Measurements from ENCODE around the gene CHERP. TPM values are rescaled to one million over a fixed set of nuclear protein-coding genes. Genes with fewer than 3 reads are reported as not detected.
A peak's percentile ranks its signal among the peaks of the same experiment; 100 is the strongest.

Gene CHERP
- polyA plus RNA-seq, 1 experiment, result 4.0 TPM

- POLR2A ChIA-PET, result no interaction called here
- no peak for DNase-seq (ENCODE audit: low read depth)
Measured at GRCh38 chr19:16585094-16585801, 43.0 kb upstream of the CHERP start.

GRCh38 chr19:16584248-16585093 is 42.2 kb upstream of the CHERP start:
- POLR2A ChIA-PET, result no interaction called here

More at GRCh38 chr19:16585094-16585801, 43.0 kb upstream of the CHERP start:
- Histone ChIP-seq H3K36me3 (ENCODE audit: control insufficient read depth, insufficient read depth, low read length) (no peaks in the 10 kb centered on the region; the same call in none of the 2 replicates), H3K4me3 (ENCODE audit: low read depth, low read length) (no peak overlapping the region), H3K27me3 (ENCODE audit: control insufficient read depth, insufficient read depth, low read length) (no peaks in the 10 kb centered on the region)
- CTCF ChIA-PET, result no interaction called here
- no peak for TF ChIP-seq CTCF (IDR thresholded peaks at IDR 0.05; ENCODE audit: insufficient read depth, low read depth, low read length)

GRCh38 chr19:16582486-16583261 is 40.4 kb upstream of the CHERP start:
- CTCF ChIA-PET, result no interaction called here
- no peak for DNase-seq (ENCODE audit: low read depth)
- Histone ChIP-seq H3K27me3 (ENCODE audit: control insufficient read depth, insufficient read depth, low read length) (no peaks in the 10 kb centered on the region), H3K36me3 (ENCODE audit: control insufficient read depth, insufficient read depth, low read length) (peaks cover 4% of the 10 kb centered on the region), H3K4me3 (ENCODE audit: low read depth, low read length) (no peak overlapping the region)
- no peak for TF ChIP-seq CTCF (IDR thresholded peaks at IDR 0.05; ENCODE audit: insufficient read depth, low read depth, low read length)
- POLR2A ChIA-PET, result interaction anchor here (0.6 kb wide), 1 partner anchor 46 kb away, joined by 3 read pairs; no protein-coding TSS in a partner anchor

More at GRCh38 chr19:16584248-16585093, 42.2 kb upstream of the CHERP start:
- Histone ChIP-seq H3K27me3 (ENCODE audit: control insufficient read depth, insufficient read depth, low read length) (no peaks in the 10 kb centered on the region), H3K36me3 (ENCODE audit: control insufficient read depth, insufficient read depth, low read length) (no peaks in the 10 kb centered on the region; the same call in none of the 2 replicates), H3K4me3 (ENCODE audit: low read depth, low read length) (no peak overlapping the region)
- peak; percentile 39 for DNase-seq (ENCODE audit: low read depth)
- TF ChIP-seq CTCF (IDR thresholded peaks at IDR 0.05; ENCODE audit: insufficient read depth, low read depth, low read length), result no peak
- CTCF ChIA-PET, result interaction anchor here (0.9 kb wide), 1 partner anchor 11 kb away, joined by 3 read pairs; no protein-coding TSS in a partner anchor

GRCh38 chr19:16581971-16582343 is 39.7 kb upstream of the CHERP start:
- ChIA-PET POLR2A (interaction anchor here (0.6 kb wide), 1 partner anchor 47 kb away, joined by 3 read pairs; no protein-coding TSS in a partner anchor), CTCF (no interaction called here)
- TF ChIP-seq CTCF (IDR thresholded peaks at IDR 0.05; ENCODE audit: insufficient read depth, low read depth, low read length), result no peak
- Histone ChIP-seq H3K36me3 (ENCODE audit: control insufficient read depth, insufficient read depth, low read length) (peaks cover 5% of the 10 kb centered on the region), H3K4me3 (ENCODE audit: low read depth, low read length) (no peak overlapping the region), H3K27me3 (ENCODE audit: control insufficient read depth, insufficient read depth, low read length) (no peaks in the 10 kb centered on the region)
- no peak for DNase-seq (ENCODE audit: low read depth)
